HG03095 (cell line): ENCODE data around the gene TMEM209.

Experiments used
- ATAC-seq: cut with Tn5 transposase; IDR thresholded peaks from one replicate; pipeline ENCODE4 v1.9.1; 2021; ENCODE audit warnings: moderate library complexity; ENCODE audit not compliant: unreplicated experiment

TMEM209 gene

GRCh38 chr7:130144312-130145171, 60.7 kb downstream of the TMEM209 start:
- no peak for ATAC-seq

GRCh38 chr7:130143986-130144311, 61.3 kb downstream of the TMEM209 start:
- no peak for ATAC-seq

- no peak for ATAC-seq
Measured at GRCh38 chr7:130143334-130143732, 61.9 kb downstream of the TMEM209 start.

GRCh38 chr7:130142654-130143333, 62.4 kb downstream of the TMEM209 start:
- ATAC-seq, result no peak

- ATAC-seq, result no peak
Measured at GRCh38 chr7:130141884-130142653, 63.1 kb downstream of the TMEM209 start.

GRCh38 chr7:130141161-130141883, 63.9 kb downstream of the TMEM209 start:
- ATAC-seq, result no peak

GRCh38 chr7:130140551-130141160, 64.5 kb downstream of the TMEM209 start:
- no peak for ATAC-seq

- ATAC-seq, result no peak
Measured at GRCh38 chr7:130139193-130139960, 65.8 kb downstream of the TMEM209 start.

GRCh38 chr7:130137207-130137606, 68.0 kb downstream of the TMEM209 start:
- no peak for ATAC-seq

GRCh38 chr7:130136579-130137167, 68.5 kb downstream of the TMEM209 start:
- no peak for ATAC-seq

- no peak for ATAC-seq
Measured at GRCh38 chr7:130135208-130136205, 69.7 kb downstream of the TMEM209 start.

- ATAC-seq, result no peak
Measured at GRCh38 chr7:130134726-130135125, 70.5 kb downstream of the TMEM209 start.

- ATAC-seq, result no peak
Measured at GRCh38 chr7:130134106-130134636, 71.0 kb downstream of the TMEM209 start.

- no peak for ATAC-seq
Measured at GRCh38 chr7:130133029-130133782, 72.0 kb downstream of the TMEM209 start.

- no peak for ATAC-seq
Measured at GRCh38 chr7:130131964-130132875, 73.0 kb downstream of the TMEM209 start.

- no peak for ATAC-seq
Measured at GRCh38 chr7:130131191-130131834, 73.9 kb downstream of the TMEM209 start.
